ENCODE results near the gene RALGPS2. TPM values are rescaled to one million over a fixed set of nuclear protein-coding genes. Genes with fewer than 3 reads are reported as not detected.

RALGPS2 gene
- total RNA-seq, 1 experiment from 2014 or later = 13.3 TPM

DNA sequence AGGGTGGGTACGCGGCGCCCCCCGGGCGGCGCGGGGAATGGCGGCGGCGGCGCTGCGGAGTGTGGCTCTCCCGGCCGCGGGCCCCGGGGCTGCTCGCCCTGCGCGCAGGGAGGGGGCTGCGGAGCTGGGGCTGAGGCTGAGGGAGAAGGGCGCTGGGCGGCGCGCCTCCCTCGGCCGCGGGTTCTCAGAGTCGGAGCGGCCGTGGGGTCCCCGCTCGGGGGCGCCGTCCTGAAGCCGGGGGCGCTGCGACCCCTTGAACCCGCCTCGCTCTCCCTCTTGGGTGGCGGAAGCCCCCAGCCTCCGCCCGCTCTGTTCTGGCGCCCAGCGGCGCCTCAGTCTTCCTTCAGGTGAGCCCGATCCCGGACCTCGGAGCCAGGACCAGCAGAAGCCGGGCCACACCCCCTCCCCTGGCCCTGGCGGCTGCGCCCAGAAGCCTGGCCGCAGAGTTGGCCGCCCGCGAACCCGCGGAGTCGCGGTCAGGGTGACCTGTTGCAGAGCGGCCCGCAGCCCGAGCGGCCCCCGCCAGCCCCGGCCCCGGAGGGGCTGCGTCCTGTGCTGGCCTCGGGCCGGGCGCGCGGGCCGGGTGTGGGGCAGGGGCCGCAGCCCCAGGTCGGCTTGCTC is 532 bp downstream of the RALGPS2 start:
- intact Hi-C loops (cut with micrococcal nuclease) = loop anchor here (1.0 to 2.0 kb wide), 4 partner anchors 27 to 183 kb away; no protein-coding TSS in a partner anchor
- H3K4me3 Mint-ChIP-seq (ENCODE audit: unreplicated experiment) = peak overlapping the region; percentile 79
- CTCF ChIA-PET = interaction anchor here (0.5 to 7.6 kb wide), 10 partner anchors 13 to 366 kb away, joined by 3 to 84 read pairs (median 6); no protein-coding TSS in a partner anchor
- peak overlapping the region; percentile 91 for H3K27ac Mint-ChIP-seq (ENCODE audit: low read depth, unreplicated experiment)
- TF ChIP-seq, protein P1, sequence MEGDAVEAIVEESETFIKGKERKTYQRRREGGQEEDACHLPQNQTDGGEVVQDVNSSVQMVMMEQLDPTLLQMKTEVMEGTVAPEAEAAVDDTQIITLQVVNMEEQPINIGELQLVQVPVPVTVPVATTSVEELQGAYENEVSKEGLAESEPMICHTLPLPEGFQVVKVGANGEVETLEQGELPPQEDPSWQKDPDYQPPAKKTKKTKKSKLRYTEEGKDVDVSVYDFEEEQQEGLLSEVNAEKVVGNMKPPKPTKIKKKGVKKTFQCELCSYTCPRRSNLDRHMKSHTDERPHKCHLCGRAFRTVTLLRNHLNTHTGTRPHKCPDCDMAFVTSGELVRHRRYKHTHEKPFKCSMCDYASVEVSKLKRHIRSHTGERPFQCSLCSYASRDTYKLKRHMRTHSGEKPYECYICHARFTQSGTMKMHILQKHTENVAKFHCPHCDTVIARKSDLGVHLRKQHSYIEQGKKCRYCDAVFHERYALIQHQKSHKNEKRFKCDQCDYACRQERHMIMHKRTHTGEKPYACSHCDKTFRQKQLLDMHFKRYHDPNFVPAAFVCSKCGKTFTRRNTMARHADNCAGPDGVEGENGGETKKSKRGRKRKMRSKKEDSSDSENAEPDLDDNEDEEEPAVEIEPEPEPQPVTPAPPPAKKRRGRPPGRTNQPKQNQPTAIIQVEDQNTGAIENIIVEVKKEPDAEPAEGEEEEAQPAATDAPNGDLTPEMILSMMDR (IDR thresholded peaks at IDR 0.05; ENCODE audit: unreplicated experiment) = peak; percentile 6
- H3K27me3 Mint-ChIP-seq (ENCODE audit: insufficient read depth, unreplicated experiment) = no peaks in the 10 kb centered on the region
- no peaks in the 10 kb centered on the region for H3K9me3 Mint-ChIP-seq (ENCODE audit: unreplicated experiment)
- H3K4me1 Mint-ChIP-seq (ENCODE audit: insufficient read depth, unreplicated experiment) = peaks cover 25% of the 10 kb centered on the region
- no TSS peak for BruUV-seq (replicated peaks)
- no peaks in the 10 kb centered on the region for H3K36me3 Mint-ChIP-seq (ENCODE audit: insufficient read depth, unreplicated experiment)
- peak; percentile 60 for DNase-seq (ENCODE audit: unreplicated experiment)
- POLR2A ChIA-PET = interaction anchor here (0.5 to 4.5 kb wide), 26 partner anchors 10 to 568 kb away, joined by 3 to 38 read pairs (median 6); partner anchors contain the start of gene SOAT1

DNA sequence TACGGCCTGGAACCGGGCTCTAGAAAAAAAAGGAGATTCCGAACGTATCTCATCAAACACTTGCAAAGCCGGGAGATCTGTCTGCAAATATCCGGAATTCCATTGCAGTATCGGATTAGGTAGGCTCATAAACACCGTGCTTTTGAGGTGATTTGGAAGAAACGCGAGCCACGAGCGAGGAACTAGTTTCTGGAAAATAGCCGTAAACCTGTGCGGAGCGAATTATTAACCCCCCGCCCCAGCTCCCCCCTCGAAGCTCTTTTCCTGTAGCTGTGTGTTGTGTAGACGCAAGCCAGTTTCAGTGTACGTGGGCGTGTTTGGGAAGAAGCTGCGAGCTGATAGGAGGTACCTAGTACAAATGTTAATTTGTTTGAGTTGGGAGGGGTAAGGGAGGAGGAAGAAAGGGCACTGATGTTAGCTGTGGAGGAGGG is 1.1 kb downstream of the RALGPS2 start:
- no peaks in the 10 kb centered on the region for H3K27me3 Mint-ChIP-seq (ENCODE audit: insufficient read depth, unreplicated experiment)
- ChIA-PET CTCF (interaction anchor here (0.5 to 7.6 kb wide), 17 partner anchors 12 to 427 kb away, joined by 3 to 84 read pairs (median 5); no protein-coding TSS in a partner anchor), POLR2A (interaction anchor here (0.7 to 4.5 kb wide), 28 partner anchors 9 to 1156 kb away, joined by 3 to 38 read pairs (median 6); partner anchors contain the start of genes SOAT1 and TOR1AIP1)
- intact Hi-C loops (cut with micrococcal nuclease) = loop anchor here (2.0 kb wide), 3 partner anchors 27 to 183 kb away; no protein-coding TSS in a partner anchor
- no peaks in the 10 kb centered on the region for H3K9me3 Mint-ChIP-seq (ENCODE audit: unreplicated experiment)
- H3K4me3 Mint-ChIP-seq (ENCODE audit: unreplicated experiment) = peak overlapping the region; percentile 79
- peak overlapping the region; percentile 91 for H3K27ac Mint-ChIP-seq (ENCODE audit: low read depth, unreplicated experiment)
- H3K4me1 Mint-ChIP-seq (ENCODE audit: insufficient read depth, unreplicated experiment) = peaks cover 25% of the 10 kb centered on the region
- H3K36me3 Mint-ChIP-seq (ENCODE audit: insufficient read depth, unreplicated experiment) = no peaks in the 10 kb centered on the region
- BruUV-seq (replicated peaks) = no TSS peak
- peak; percentile 98 for DNase-seq (ENCODE audit: unreplicated experiment)
- TF ChIP-seq, protein P1 (IDR thresholded peaks at IDR 0.05; ENCODE audit: unreplicated experiment) = no peak

DNA sequence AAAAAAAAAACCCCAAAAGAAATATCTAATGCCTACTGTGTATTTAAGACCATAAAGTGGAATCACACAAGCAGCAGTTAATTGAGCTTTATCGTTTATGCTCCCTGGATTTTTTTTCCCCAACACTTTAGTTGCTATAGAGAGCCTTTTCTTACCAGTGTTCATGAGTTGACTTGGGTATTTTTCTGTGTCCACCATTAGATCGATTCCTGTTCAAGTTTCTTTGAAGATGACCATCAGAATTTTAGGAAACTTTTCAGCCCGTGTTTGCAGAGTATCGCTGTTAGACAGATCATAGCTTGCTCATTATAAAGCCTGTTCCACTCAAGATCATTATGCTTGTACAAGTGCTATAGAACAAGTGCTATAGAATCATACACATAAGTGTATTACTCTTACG is 1.5 kb downstream of the RALGPS2 start:
- BruUV-seq (replicated peaks) = TSS peak; percentile 50
- ChIA-PET POLR2A (interaction anchor here (0.6 to 4.5 kb wide), 32 partner anchors 9 to 1513 kb away, joined by 3 to 38 read pairs (median 4); partner anchors contain the start of genes SOAT1 and TOR1AIP1), CTCF (interaction anchor here (0.6 to 7.6 kb wide), 20 partner anchors 12 to 427 kb away, joined by 3 to 84 read pairs (median 5); no protein-coding TSS in a partner anchor)
- Mint-ChIP-seq H3K27me3 (ENCODE audit: insufficient read depth, unreplicated experiment) (no peaks in the 10 kb centered on the region), H3K27ac (ENCODE audit: low read depth, unreplicated experiment) (peak overlapping the region; percentile 91), H3K4me1 (ENCODE audit: insufficient read depth, unreplicated experiment) (peaks cover 25% of the 10 kb centered on the region), H3K4me3 (ENCODE audit: unreplicated experiment) (peak overlapping the region; percentile 79), H3K9me3 (ENCODE audit: unreplicated experiment) (peaks cover 1% of the 10 kb centered on the region), H3K36me3 (ENCODE audit: insufficient read depth, unreplicated experiment) (no peaks in the 10 kb centered on the region)
- DNase-seq (ENCODE audit: unreplicated experiment) = no peak
- intact Hi-C loops (cut with micrococcal nuclease) = loop anchor here (2.0 kb wide), 3 partner anchors 26 to 184 kb away; no protein-coding TSS in a partner anchor
- TF ChIP-seq, protein P1 (IDR thresholded peaks at IDR 0.05; ENCODE audit: unreplicated experiment) = no peak

Measured in MCF 10A (cell line).